ENCODE measurements around the gene ZFAND6. TPM values are rescaled to one million over a fixed set of nuclear protein-coding genes. Genes with fewer than 3 reads are reported as not detected.

The ZFAND6 gene
- total RNA-seq, 1 experiment from 2014 or later, result 57.6 TPM

DNA sequence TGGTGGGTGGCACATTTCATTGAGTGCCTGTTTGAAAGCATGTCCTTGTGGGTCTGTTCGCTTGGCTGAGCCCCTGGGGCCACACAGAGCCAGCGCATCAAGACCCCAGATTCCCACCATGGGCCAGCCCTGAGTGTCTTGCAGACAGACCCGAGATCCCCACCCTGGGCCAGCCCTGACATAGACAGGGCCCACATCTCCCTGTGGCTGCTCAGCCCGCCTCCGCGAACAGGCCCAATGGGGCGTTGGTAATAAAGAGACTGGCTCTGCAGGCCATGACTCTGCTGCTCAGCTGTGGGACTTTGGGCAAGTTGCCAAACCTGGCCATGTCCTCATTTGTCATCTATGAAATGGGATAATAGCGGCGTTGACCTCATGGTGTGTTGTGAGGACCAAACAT lies 116.0 kb downstream of the ZFAND6 start:
- ChIA-PET CTCF (interaction anchor here (0.6 to 3.5 kb wide), 8 partner anchors 22 to 807 kb away, joined by 3 to 13 read pairs (median 4); partner anchors contain the start of gene ZFAND6), POLR2A (interaction anchor here (1.0 to 3.8 kb wide), 3 partner anchors 103 to 116 kb away, joined by 3 to 35 read pairs (median 4); partner anchors contain the start of gene ZFAND6)
- BruUV-seq (replicated peaks), result no TSS peak
- TF ChIP-seq CTCF (IDR thresholded peaks at IDR 0.05; ENCODE audit: unreplicated experiment), result no peak
- Mint-ChIP-seq H3K36me3 (ENCODE audit: insufficient read depth, unreplicated experiment) (peaks cover 25% of the 10 kb centered on the region), H3K27ac (ENCODE audit: low read depth, unreplicated experiment) (peak overlapping the region; percentile 65), H3K9me3 (ENCODE audit: unreplicated experiment) (no peaks in the 10 kb centered on the region), H3K4me3 (ENCODE audit: unreplicated experiment) (no peak overlapping the region), H3K27me3 (ENCODE audit: insufficient read depth, unreplicated experiment) (no peaks in the 10 kb centered on the region), H3K4me1 (ENCODE audit: insufficient read depth, unreplicated experiment) (peaks cover 59% of the 10 kb centered on the region)
- intact Hi-C loops (cut with micrococcal nuclease), result loop anchor here (10.0 kb wide), 1 partner anchor 139 kb away; no protein-coding TSS in a partner anchor
- no peak for DNase-seq (ENCODE audit: unreplicated experiment)

DNA sequence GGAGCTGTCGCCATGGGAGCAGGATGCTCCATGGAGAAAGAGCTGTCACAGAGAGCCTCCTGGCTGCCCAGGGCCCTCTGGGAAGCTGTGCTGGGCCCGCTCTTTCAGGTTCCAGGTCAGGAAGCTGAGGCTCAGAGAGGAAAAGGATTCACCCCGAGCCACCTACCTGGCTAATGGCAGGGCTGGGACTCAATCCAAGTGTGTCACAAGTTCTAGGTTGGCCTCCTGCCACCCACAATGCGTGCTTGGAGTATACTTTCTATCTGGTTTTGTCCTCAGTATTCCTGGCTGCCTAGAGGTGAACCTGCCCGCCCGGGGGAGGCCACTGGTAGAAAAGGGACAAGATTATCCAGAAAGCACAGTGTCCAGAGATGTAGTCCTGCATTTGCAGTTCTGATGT lies 117.0 kb downstream of the ZFAND6 start:
- POLR2A ChIA-PET, result interaction anchor here (0.8 to 1.7 kb wide), 6 partner anchors 8 to 283 kb away, joined by 3 to 4 read pairs (median 3); partner anchors contain the start of gene ZFAND6

GRCh38 chr15:80177156-80177555 lies 117.7 kb downstream of the ZFAND6 start:
- Mint-ChIP-seq H3K4me3 (ENCODE audit: unreplicated experiment) (no peak overlapping the region), H3K4me1 (ENCODE audit: insufficient read depth, unreplicated experiment) (peaks cover 59% of the 10 kb centered on the region), H3K27me3 (ENCODE audit: insufficient read depth, unreplicated experiment) (no peaks in the 10 kb centered on the region), H3K36me3 (ENCODE audit: insufficient read depth, unreplicated experiment) (peaks cover 19% of the 10 kb centered on the region), H3K9me3 (ENCODE audit: unreplicated experiment) (no peaks in the 10 kb centered on the region), H3K27ac (ENCODE audit: low read depth, unreplicated experiment) (no peak overlapping the region)
- DNase-seq (ENCODE audit: unreplicated experiment), result peak; percentile 33
- intact Hi-C loops (cut with micrococcal nuclease), result loop anchor here (10.0 kb wide), 1 partner anchor 138 kb away; no protein-coding TSS in a partner anchor
- ChIA-PET CTCF (interaction anchor here (0.7 kb wide), 1 partner anchor 324 kb away, joined by 3 read pairs; no protein-coding TSS in a partner anchor), POLR2A (interaction anchor here (0.8 to 1.7 kb wide), 5 partner anchors 8 to 118 kb away, joined by 3 to 4 read pairs (median 3); partner anchors contain the start of gene ZFAND6)
- no TSS peak for BruUV-seq (replicated peaks)
- no peak for TF ChIP-seq CTCF (IDR thresholded peaks at IDR 0.05; ENCODE audit: unreplicated experiment)

More for the DNA sequence above, 117.0 kb downstream of the ZFAND6 start:
- intact Hi-C loops (cut with micrococcal nuclease), result loop anchor here (10.0 kb wide), 1 partner anchor 138 kb away; no protein-coding TSS in a partner anchor
- Mint-ChIP-seq H3K4me1 (ENCODE audit: insufficient read depth, unreplicated experiment) (peaks cover 59% of the 10 kb centered on the region), H3K27me3 (ENCODE audit: insufficient read depth, unreplicated experiment) (no peaks in the 10 kb centered on the region), H3K4me3 (ENCODE audit: unreplicated experiment) (no peak overlapping the region), H3K9me3 (ENCODE audit: unreplicated experiment) (no peaks in the 10 kb centered on the region), H3K36me3 (ENCODE audit: insufficient read depth, unreplicated experiment) (peaks cover 22% of the 10 kb centered on the region), H3K27ac (ENCODE audit: low read depth, unreplicated experiment) (no peak overlapping the region)
- peak; percentile 80 for DNase-seq (ENCODE audit: unreplicated experiment)
- BruUV-seq (replicated peaks), result no TSS peak
- TF ChIP-seq CTCF (IDR thresholded peaks at IDR 0.05; ENCODE audit: unreplicated experiment), result no peak
- CTCF ChIA-PET, result interaction anchor here (0.9 to 2.6 kb wide), 3 partner anchors 117 to 323 kb away, joined by 4 to 9 read pairs (median 4); partner anchors contain the start of gene ZFAND6

DNA sequence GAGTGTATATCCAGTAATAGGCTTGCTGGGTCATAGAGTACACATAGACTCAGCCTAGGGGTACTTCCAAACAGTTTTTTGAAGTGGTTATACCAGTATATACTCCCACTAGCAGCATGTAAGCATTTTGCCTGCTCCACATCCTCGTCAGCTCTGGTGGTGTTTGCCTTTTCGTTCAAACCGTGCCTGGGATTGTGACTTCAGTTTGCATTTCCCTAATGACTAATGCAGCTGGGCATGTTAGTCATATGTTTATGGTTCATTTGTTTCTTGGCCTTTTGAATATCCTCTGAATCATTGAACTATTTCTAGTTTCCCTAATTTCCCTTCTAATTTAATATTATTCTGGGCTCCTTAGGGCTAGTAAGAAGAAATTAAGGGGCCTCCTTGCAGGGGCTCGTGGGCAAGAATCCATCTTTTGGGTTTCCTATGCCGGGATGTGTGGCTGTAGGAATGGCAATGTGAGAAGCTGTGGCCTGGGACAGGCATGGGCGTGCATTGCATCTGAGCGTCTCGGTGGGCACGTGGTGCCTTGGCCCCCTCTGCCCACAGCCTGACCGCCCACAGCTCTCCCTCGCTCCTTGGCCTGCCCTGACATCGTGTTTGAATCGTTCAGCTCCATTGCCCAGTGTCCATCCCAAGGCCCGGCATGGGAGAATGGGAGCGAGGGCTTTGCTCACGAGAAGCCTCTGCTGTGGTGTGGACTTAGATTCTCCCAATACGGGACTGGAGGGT lies 119.7 kb downstream of the ZFAND6 start:
- Mint-ChIP-seq H3K4me3 (ENCODE audit: unreplicated experiment) (peak overlapping the region; percentile 20), H3K36me3 (ENCODE audit: insufficient read depth, unreplicated experiment) (peaks cover 19% of the 10 kb centered on the region), H3K4me1 (ENCODE audit: insufficient read depth, unreplicated experiment) (peaks cover 39% of the 10 kb centered on the region), H3K27ac (ENCODE audit: low read depth, unreplicated experiment) (peak overlapping the region; percentile 91), H3K9me3 (ENCODE audit: unreplicated experiment) (no peaks in the 10 kb centered on the region), H3K27me3 (ENCODE audit: insufficient read depth, unreplicated experiment) (no peaks in the 10 kb centered on the region)
- ChIA-PET POLR2A (interaction anchor here (1.7 to 1.9 kb wide), 2 partner anchors 25 to 119 kb away, joined by 6 to 7 read pairs; no protein-coding TSS in a partner anchor), CTCF (interaction anchor here (1.1 to 1.3 kb wide), 2 partner anchors 119 to 798 kb away, joined by 3 read pairs; no protein-coding TSS in a partner anchor)
- BruUV-seq (replicated peaks), result no TSS peak
- no peak for TF ChIP-seq CTCF (IDR thresholded peaks at IDR 0.05; ENCODE audit: unreplicated experiment)
- DNase-seq (ENCODE audit: unreplicated experiment), result peak; percentile 86
- intact Hi-C loops (cut with micrococcal nuclease), result loop anchor here (10.0 kb wide), 1 partner anchor 136 kb away; no protein-coding TSS in a partner anchor

Data from MCF 10A (cell line).